T-helper 1 cell treated with Interleukin-12 subunit alpha and Interleukin-12 subunit beta and Interleukin-4 antibody, amounts not matched to agents 30 ng/mL and 1 ng/mL, for 36 hours (primary cell): ENCODE measurements around the gene LHX5. TPM values are rescaled to one million over a fixed set of nuclear protein-coding genes. Genes with fewer than 3 reads are reported as not detected.

Experiments
- intact Hi-C: fragments of 100-400 bp; cut with micrococcal nuclease; formaldehyde crosslinking; loops from one replicate; pipeline ENCODE4 v1.15.1; 2024
- total RNA-seq: library from RNA; stranded (reverse); gene quantifications from 2 replicates; pipeline ENCODE4 v1.2.3, GENCODE V29; 2022

LHX5 gene
- total RNA-seq, 1 donor from 2014 or later: not detected

- intact Hi-C loops: loop anchor here (5.0 kb wide), 1 partner anchor 1215 kb away; the partner anchor contains the start of gene TBX3
These were observed 4.5 kb downstream of the LHX5 start for GRCh38 chr12:113467142-113467501.

GRCh38 chr12:113466454-113467141 lies 5.1 kb downstream of the LHX5 start:
- intact Hi-C loops: loop anchor here (5.0 kb wide), 1 partner anchor 1216 kb away; the partner anchor contains the start of gene TBX3

- intact Hi-C loops: loop anchor here (5.0 kb wide), 1 partner anchor 1216 kb away; the partner anchor contains the start of gene TBX3
These were observed 5.7 kb downstream of the LHX5 start for GRCh38 chr12:113465808-113466453.

- intact Hi-C loops: loop anchor here (5.0 kb wide), 1 partner anchor 1217 kb away; the partner anchor contains the start of gene TBX3
These were observed 6.6 kb downstream of the LHX5 start for GRCh38 chr12:113464852-113465719.

- intact Hi-C loops: no loop called here
These were observed 7.3 kb downstream of the LHX5 start for GRCh38 chr12:113464452-113464775.

GRCh38 chr12:113463746-113464451 lies 7.8 kb downstream of the LHX5 start:
- intact Hi-C loops: loop anchor here (2.0 kb wide), 1 partner anchor 17 kb away; no protein-coding TSS in a partner anchor

GRCh38 chr12:113462998-113463745 lies 8.5 kb downstream of the LHX5 start:
- intact Hi-C loops: loop anchor here (1.0 to 2.0 kb wide), 2 partner anchors 18 to 449 kb away; no protein-coding TSS in a partner anchor

- intact Hi-C loops: loop anchor here (1.0 to 2.0 kb wide), 2 partner anchors 19 to 450 kb away; no protein-coding TSS in a partner anchor
These were observed 9.4 kb downstream of the LHX5 start for GRCh38 chr12:113462117-113462774.

- intact Hi-C loops: loop anchor here (1.0 to 2.0 kb wide), 3 partner anchors 19 to 451 kb away; no protein-coding TSS in a partner anchor
These were observed 10.0 kb downstream of the LHX5 start for GRCh38 chr12:113461666-113462065.

GRCh38 chr12:113459981-113460380 lies 11.7 kb downstream of the LHX5 start:
- intact Hi-C loops: no loop called here

GRCh38 chr12:113457710-113458109 lies 14.0 kb downstream of the LHX5 start:
- intact Hi-C loops: no loop called here

- intact Hi-C loops: no loop called here
These were observed 14.5 kb downstream of the LHX5 start for GRCh38 chr12:113457185-113457584.

- intact Hi-C loops: no loop called here
These were observed 14.9 kb downstream of the LHX5 start for GRCh38 chr12:113456761-113457160.

GRCh38 chr12:113456199-113456598 lies 15.5 kb downstream of the LHX5 start:
- intact Hi-C loops: no loop called here

- intact Hi-C loops: no loop called here
These were observed 18.3 kb downstream of the LHX5 start for GRCh38 chr12:113453330-113453729.

GRCh38 chr12:113452458-113452857 lies 19.2 kb downstream of the LHX5 start:
- intact Hi-C loops: no loop called here

GRCh38 chr12:113449839-113450238 lies 21.8 kb downstream of the LHX5 start:
- intact Hi-C loops: no loop called here

- intact Hi-C loops: no loop called here
These were observed 22.4 kb downstream of the LHX5 start for GRCh38 chr12:113449299-113449698.

GRCh38 chr12:113448873-113449272 lies 22.8 kb downstream of the LHX5 start:
- intact Hi-C loops: no loop called here
